ENCODE measurements around the gene ASTN1. TPM values are rescaled to one million over a fixed set of nuclear protein-coding genes. Genes with fewer than 3 reads are reported as not detected.

ASTN1 gene
- total RNA-seq (not detected), total RNA-seq (0 to 0.23 reads per million in 2 donors)

DNA sequence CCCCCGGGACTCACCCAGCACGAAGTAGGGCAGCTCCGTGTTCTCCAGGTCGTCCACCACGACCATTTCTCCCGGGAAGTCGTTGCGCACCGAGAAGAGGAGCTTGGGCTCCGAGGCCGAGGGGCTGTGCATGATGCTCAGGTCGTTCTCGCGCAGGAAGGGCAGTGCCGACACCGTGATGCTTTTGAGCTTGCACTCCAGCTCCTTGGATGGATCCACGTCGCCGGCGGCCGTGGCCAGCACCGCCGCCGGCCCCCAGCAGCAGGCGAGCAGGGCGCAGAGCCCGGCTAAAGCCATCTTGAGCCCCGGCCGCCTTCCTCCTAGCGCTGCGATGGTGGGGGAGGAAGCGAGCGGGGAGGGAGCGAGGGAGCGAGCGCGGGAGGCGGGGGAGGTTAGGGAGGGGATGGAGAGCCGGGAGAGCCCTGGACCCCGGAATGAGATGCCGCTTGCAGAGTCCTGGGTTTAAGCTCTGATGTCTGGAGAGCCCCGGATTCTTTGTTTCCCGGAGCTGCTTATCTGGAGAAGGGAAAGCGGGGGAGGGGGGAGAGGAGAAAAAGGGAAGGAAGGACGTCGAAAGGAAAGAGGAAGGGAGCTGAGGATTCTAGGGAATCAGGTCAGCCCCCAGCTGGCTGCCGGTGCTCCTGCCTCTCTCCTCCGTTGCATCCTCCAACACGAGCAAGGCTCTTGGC lies at the start of gene ASTN1:
Gene ASTN1 (minus strand): TSS at position 333 of the 689 bp plus-strand sequence. CDS start 36 bp downstream, at position 297.
- ATAC-seq = no peak
- H3K27me3 Mint-ChIP-seq = peaks cover 12% of the 10 kb centered on the region
- H3K9me3 ChIP-seq (ENCODE audit: control insufficient read depth, low read length, poor library complexity, severe bottlenecking) = no peaks in the 10 kb centered on the region
- no peak within 1 kb of the TSS for H3K4me3 Mint-ChIP-seq
- H3K27ac Mint-ChIP-seq = no peak within 1 kb of the TSS
- H3K4me1 Mint-ChIP-seq = peaks cover 4% of the 10 kb centered on the region
- DNase-seq = no peak
- peaks cover 6% of the 10 kb centered on the region for H3K36me3 Mint-ChIP-seq (ENCODE audit: low read depth)

DNA sequence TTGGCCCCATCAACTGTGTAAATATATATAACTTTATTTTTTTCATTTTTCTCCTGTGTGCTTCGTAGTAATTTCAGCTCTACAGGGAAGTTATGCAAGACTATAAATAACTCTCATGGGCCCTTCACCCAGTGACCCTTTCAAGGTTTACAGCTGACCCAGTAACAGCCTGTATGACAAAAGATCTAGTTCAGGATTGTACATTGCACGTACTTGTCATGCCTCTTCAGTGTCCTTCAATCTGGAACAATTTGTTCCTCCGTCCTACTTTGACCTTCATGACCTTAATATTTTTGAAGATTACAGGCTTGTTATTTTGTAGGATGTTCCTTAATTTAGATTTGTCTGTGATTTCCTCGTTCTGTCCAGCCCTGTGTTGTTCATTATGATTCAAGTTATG lies 46.7 kb upstream of the ASTN1 start:
- ATAC-seq (no peak), DNase-seq (no peak)
- Mint-ChIP-seq H3K4me3 (no peak overlapping the region), H3K4me1 (no peaks in the 10 kb centered on the region), H3K27me3 (no peaks in the 10 kb centered on the region), H3K36me3 (ENCODE audit: low read depth) (no peaks in the 10 kb centered on the region), H3K27ac (no peak overlapping the region)
- no peaks in the 10 kb centered on the region for H3K9me3 ChIP-seq (ENCODE audit: control insufficient read depth, low read length, poor library complexity, severe bottlenecking)

DNA sequence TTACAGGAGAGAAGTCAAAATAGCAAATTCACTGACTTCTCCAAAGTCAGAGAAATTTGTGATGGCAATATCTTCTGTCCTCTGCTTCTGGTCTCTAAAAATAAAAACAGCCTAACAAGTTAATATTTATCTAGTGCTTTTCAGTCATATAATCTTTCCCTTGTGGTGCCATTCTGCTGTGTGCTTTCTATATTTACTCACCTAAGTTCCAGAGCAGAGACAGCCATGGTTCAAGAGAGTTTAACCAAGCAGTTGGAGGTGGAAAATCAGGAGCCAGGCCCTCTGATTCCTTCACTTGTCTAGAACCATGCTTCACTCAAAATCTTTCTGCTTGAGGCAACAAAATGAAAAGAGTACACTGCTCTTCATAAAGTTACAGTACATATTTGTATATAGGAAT lies 45.6 kb upstream of the ASTN1 start:
- H3K9me3 ChIP-seq (ENCODE audit: control insufficient read depth, low read length, poor library complexity, severe bottlenecking) = no peaks in the 10 kb centered on the region
- Mint-ChIP-seq H3K4me3 (no peak overlapping the region), H3K36me3 (ENCODE audit: low read depth) (no peaks in the 10 kb centered on the region), H3K27me3 (no peaks in the 10 kb centered on the region), H3K4me1 (no peaks in the 10 kb centered on the region), H3K27ac (no peak overlapping the region)
- no peak for ATAC-seq
- DNase-seq = no peak

DNA sequence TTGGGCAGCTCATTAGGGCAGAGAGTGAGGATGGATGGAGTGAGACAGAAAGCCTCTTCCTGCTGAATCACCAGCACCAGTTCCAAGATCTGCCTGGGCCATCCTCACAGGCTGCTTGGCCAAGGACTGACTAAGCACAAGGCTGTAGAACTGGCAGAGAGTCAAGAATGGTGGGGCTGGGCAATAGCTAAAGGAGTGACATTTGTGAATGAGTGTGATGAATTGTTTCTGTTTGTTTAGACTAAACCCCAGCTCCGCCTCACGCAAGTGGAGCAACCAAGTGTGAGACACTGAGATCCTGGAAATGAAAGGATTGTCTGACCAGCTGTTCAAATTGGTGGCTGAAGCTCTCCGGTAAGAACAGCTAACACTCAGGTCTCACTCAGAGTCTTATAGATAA lies 44.8 kb upstream of the ASTN1 start:
- no peaks in the 10 kb centered on the region for H3K9me3 ChIP-seq (ENCODE audit: control insufficient read depth, low read length, poor library complexity, severe bottlenecking)
- ATAC-seq = no peak
- Mint-ChIP-seq H3K27me3 (no peaks in the 10 kb centered on the region), H3K36me3 (ENCODE audit: low read depth) (no peaks in the 10 kb centered on the region), H3K4me1 (no peaks in the 10 kb centered on the region), H3K27ac (no peak overlapping the region), H3K4me3 (no peak overlapping the region)
- DNase-seq = no peak

DNA sequence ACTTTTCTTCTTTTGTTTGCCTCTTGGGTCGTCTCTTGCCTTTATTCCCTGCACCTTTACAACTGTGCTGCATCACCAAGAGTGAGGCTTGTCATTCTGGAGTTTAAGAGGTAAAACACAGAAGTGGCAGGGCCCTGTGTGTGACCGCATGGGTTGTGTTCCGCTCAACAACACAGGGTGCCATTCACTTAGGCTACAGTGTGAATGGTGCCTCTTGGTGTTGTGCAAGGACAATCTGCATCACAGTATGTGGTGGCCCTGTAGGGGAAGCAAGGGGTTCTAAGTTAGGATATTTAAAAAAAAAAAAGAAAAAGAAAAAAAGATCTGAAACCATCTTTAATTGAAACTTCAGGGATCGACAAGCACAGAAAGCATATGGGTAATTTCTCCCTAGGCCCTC lies 44.4 kb upstream of the ASTN1 start:
- Mint-ChIP-seq H3K27ac (no peak overlapping the region), H3K27me3 (no peaks in the 10 kb centered on the region), H3K4me3 (no peak overlapping the region), H3K4me1 (no peaks in the 10 kb centered on the region), H3K36me3 (ENCODE audit: low read depth) (no peaks in the 10 kb centered on the region)
- no peaks in the 10 kb centered on the region for H3K9me3 ChIP-seq (ENCODE audit: control insufficient read depth, low read length, poor library complexity, severe bottlenecking)
- ATAC-seq = no peak
- no peak for DNase-seq

DNA sequence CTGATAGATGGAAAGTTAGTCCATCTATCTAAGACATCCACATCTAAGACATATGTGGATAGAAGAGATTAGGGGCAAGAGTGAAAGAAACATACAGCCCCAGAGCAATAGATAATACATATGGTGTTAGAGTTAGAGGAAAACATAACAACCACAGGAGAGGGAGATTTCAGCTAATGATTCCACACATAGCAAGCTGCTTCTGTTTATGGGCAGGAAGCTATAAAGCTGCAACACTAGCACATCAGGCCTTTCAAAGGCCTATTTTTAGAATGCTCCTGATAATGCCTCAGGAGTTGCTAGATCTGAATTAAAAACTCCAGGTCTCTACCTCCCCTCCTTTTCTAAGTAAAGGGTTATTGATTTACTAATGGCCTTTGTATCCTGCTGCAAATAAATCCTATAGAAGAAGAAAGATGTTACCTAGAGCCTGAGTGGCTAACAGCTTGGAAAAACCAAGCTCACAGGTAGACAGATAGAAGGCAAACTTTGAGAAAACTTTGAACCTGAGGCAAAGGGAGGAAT lies 42.4 kb upstream of the ASTN1 start:
- no peaks in the 10 kb centered on the region for H3K36me3 Mint-ChIP-seq (ENCODE audit: low read depth)
- no peak overlapping the region for H3K4me3 Mint-ChIP-seq
- H3K27me3 Mint-ChIP-seq = no peaks in the 10 kb centered on the region
- H3K4me1 Mint-ChIP-seq = no peaks in the 10 kb centered on the region
- no peaks in the 10 kb centered on the region for H3K9me3 ChIP-seq (ENCODE audit: control insufficient read depth, low read length, poor library complexity, severe bottlenecking)
- no peak overlapping the region for H3K27ac Mint-ChIP-seq
- ATAC-seq (no peak), DNase-seq (no peak)

DNA sequence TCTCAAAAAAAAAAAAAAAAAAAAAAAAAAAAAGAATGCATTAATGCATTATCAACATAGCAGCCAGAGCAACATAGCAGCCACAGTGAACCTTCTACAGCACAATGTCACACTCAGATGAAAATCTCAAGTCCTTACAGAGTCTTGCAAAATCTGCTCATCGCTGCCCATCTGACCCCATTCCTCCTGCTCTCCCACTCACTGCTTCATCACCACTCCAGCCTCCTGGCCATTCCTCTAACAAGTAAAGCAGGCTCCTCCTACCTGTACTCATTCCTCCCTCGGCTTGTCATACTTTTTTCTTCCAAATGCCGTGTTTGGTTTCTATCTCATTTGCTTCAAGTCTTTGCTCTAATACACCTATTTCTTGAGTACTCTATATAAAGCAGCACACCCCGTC lies 35.8 kb upstream of the ASTN1 start:
- Mint-ChIP-seq H3K36me3 (ENCODE audit: low read depth) (no peaks in the 10 kb centered on the region), H3K4me3 (no peak overlapping the region), H3K4me1 (no peaks in the 10 kb centered on the region), H3K27me3 (no peaks in the 10 kb centered on the region), H3K27ac (no peak overlapping the region)
- DNase-seq = no peak
- ATAC-seq = no peak
- no peaks in the 10 kb centered on the region for H3K9me3 ChIP-seq (ENCODE audit: control insufficient read depth, low read length, poor library complexity, severe bottlenecking)

DNA sequence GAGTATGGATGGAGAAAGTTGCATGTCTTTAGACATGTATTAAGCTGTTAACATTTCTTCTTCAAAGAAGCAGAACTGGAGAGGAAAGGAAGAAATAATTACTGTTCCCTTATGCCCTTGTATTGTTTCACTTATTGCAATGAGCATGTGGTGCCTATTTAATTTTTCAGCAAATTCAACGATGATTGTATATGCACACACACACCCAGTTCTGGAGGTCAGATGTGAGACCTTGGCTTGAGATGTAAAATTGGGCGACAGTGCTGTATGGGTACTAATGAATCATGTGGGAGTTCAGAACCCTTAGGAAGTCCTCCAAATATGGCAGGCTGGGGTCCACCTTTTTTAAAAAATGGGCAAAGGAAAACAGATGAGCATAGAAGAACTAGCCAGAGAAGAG lies 33.7 kb upstream of the ASTN1 start:
- no peaks in the 10 kb centered on the region for H3K27me3 Mint-ChIP-seq
- H3K9me3 ChIP-seq (ENCODE audit: control insufficient read depth, low read length, poor library complexity, severe bottlenecking) = no peaks in the 10 kb centered on the region
- H3K4me3 Mint-ChIP-seq = no peak overlapping the region
- no peak for ATAC-seq
- H3K4me1 Mint-ChIP-seq = no peaks in the 10 kb centered on the region
- no peak for DNase-seq
- no peak overlapping the region for H3K27ac Mint-ChIP-seq
- no peaks in the 10 kb centered on the region for H3K36me3 Mint-ChIP-seq (ENCODE audit: low read depth)

DNA sequence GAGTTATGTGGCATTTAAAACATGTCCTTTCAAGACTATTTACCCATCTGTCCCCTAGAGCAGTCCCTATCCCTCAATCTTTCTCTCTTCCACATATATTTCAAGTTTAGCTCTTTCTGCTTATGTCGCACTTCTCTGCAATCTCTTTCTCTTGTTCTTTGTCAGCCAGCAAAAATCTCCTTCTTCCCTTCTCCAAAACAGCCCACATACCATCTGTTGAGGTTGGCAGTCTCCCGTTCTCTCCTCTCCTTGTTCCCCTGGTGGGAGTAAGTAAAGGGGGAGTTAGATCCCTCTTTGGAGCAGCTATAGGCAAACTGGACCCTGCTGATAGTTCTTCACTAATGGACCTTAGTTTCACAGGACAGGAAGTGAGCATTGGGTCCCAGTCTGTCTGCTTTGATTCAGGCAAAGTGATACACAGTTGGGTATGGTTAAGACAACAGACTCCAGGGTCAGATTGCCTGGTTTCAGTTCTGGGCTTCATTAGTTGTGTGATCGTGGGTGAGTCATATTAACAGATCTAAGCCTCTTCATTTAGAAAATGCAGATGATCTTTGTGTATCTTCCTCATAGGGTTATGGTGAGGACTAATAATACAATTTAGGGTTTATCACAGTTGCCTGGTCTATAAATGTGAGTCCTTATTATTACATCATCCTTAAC lies 25.9 kb upstream of the ASTN1 start:
- peaks cover 2% of the 10 kb centered on the region for H3K9me3 ChIP-seq (ENCODE audit: control insufficient read depth, low read length, poor library complexity, severe bottlenecking)
- H3K36me3 Mint-ChIP-seq (ENCODE audit: low read depth) = no peaks in the 10 kb centered on the region
- ATAC-seq (no peak), DNase-seq (no peak)
- H3K27ac Mint-ChIP-seq = no peak overlapping the region
- H3K4me1 Mint-ChIP-seq = no peaks in the 10 kb centered on the region
- no peak overlapping the region for H3K4me3 Mint-ChIP-seq
- no peaks in the 10 kb centered on the region for H3K27me3 Mint-ChIP-seq

DNA sequence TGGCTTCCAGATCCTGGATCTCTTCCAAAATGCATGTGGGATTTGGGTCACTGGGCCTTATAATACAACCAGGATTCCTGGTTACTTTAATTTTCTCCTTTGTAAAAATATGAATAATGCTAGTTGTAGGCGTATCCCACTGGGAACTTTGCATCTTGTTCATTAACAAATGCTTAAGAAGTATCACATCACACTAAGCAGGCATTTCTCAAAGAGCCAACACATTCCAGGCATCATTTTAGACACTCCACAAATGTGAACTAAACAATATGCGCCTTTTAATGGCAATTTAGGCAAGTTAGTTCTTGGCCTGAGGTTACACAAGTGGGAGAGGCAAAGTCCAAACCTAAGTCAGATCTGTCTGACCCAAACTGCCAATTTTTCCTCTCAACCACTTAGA lies 22.1 kb upstream of the ASTN1 start:
- Mint-ChIP-seq H3K4me3 (no peak overlapping the region), H3K27me3 (peaks cover 14% of the 10 kb centered on the region), H3K27ac (no peak overlapping the region), H3K4me1 (peaks cover 6% of the 10 kb centered on the region), H3K36me3 (ENCODE audit: low read depth) (no peaks in the 10 kb centered on the region)
- H3K9me3 ChIP-seq (ENCODE audit: control insufficient read depth, low read length, poor library complexity, severe bottlenecking) = peaks cover 2% of the 10 kb centered on the region
- no peak for DNase-seq
- no peak for ATAC-seq

DNA sequence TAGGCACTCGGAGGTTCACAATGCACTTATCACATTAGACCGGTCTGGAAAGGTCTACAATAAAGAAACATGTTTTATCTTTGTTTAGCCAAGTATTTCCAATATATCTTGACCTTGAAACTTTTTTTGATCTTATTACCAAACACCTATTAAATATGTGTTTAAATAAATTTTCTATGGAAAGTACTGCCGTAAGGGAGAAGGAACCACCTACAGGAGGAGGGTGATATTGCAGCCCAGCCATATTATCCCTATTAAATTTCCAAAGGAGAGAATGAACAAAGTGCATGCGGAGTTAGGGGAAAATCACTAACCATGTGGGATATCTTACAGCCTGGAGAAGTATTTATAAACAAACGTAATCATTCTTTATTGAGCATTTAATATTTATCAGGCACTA lies 20.7 kb upstream of the ASTN1 start:
- H3K4me1 Mint-ChIP-seq = peaks cover 11% of the 10 kb centered on the region
- no peak for ATAC-seq
- H3K27ac Mint-ChIP-seq = no peak overlapping the region
- peaks cover 23% of the 10 kb centered on the region for H3K27me3 Mint-ChIP-seq
- DNase-seq = no peak
- H3K9me3 ChIP-seq (ENCODE audit: control insufficient read depth, low read length, poor library complexity, severe bottlenecking) = peaks cover 2% of the 10 kb centered on the region
- no peaks in the 10 kb centered on the region for H3K36me3 Mint-ChIP-seq (ENCODE audit: low read depth)
- no peak overlapping the region for H3K4me3 Mint-ChIP-seq

DNA sequence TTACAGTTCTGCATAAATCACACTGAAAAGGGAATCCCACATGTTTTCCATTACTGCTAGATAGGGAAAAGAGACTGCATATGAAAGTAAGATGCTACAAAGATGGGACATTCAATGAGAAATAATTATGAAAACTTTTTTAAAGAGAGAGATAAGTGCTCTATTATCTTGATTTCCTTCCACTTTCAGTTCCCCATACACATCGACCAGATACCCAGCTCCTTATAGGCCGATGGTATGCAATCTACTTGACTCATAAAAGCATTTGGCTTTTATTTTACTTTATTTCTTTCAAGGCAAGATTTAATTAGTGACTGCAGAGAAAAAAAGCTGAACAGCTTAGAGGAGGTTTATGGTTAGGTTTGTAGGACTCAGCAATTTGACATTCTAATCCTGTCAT lies 19.3 kb upstream of the ASTN1 start:
- Mint-ChIP-seq H3K4me1 (peaks cover 11% of the 10 kb centered on the region), H3K4me3 (no peak overlapping the region), H3K36me3 (ENCODE audit: low read depth) (no peaks in the 10 kb centered on the region), H3K27ac (no peak overlapping the region), H3K27me3 (peaks cover 29% of the 10 kb centered on the region)
- ATAC-seq = no peak
- no peak for DNase-seq
- H3K9me3 ChIP-seq (ENCODE audit: control insufficient read depth, low read length, poor library complexity, severe bottlenecking) = peaks cover 2% of the 10 kb centered on the region

DNA sequence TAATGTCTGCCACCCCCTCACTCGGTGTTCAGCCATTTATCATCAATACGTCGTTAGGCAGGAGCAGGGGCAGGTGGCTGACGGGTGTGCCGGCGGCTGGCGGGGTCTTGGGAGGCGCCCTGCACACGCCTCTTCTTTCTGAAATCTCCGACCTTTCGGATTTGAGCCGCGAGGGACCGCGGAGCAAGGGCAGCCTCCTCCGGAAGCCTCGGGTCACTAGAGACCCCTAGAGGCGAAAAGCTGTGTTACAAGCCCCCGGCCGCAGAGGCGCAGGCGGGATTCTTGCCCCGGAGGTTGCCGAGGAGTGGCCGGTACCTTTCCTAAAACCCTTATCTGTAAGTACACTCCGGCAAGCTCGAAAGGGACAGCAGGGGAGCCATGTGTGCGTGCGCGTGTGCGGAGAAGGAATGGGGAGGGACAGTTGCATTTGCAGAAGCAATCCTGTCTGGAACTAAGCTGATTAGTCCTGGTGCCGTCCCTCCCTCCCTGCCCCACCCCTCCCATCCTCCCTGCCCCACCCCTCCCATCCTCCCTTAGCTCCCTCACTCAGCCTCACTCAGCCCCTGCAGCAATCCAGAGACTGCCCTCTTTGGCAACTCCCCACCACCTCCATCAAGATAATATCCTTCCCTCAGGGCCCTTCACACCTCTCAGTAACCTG lies 17.2 kb upstream of the ASTN1 start:
- H3K36me3 Mint-ChIP-seq (ENCODE audit: low read depth) = no peaks in the 10 kb centered on the region
- peak; percentile 28 for ATAC-seq
- H3K9me3 ChIP-seq (ENCODE audit: control insufficient read depth, low read length, poor library complexity, severe bottlenecking) = peaks cover 2% of the 10 kb centered on the region
- DNase-seq = no peak
- peaks cover 11% of the 10 kb centered on the region for H3K4me1 Mint-ChIP-seq
- peaks cover 29% of the 10 kb centered on the region for H3K27me3 Mint-ChIP-seq
- H3K4me3 Mint-ChIP-seq = peak overlapping the region; percentile 66
- H3K27ac Mint-ChIP-seq = no peak overlapping the region
